Measurements from ENCODE around the gene TMEM256.
"Not testable (repeated sequence)": the region's sequence is repeated elsewhere in the genome, so short reads cannot be mapped to it uniquely, and the experiment has no call there.

The TMEM256 gene

GRCh38 chr17:7365963-7366362, 37.9 kb downstream of the TMEM256 start:
- H3K36me3 Mint-ChIP-seq (ENCODE audit: insufficient read depth); ATAC-seq (replicated peaks; ENCODE audit: extremely low read depth, poor library complexity, severe bottlenecking); H3K4me1 Mint-ChIP-seq; H3K4me3 Mint-ChIP-seq; H3K9me3 Mint-ChIP-seq; DNase-seq (ENCODE audit: low spot score in 2 of 2); H3K27ac Mint-ChIP-seq (ENCODE audit: low read depth): not testable (repeated sequence)
- H3K27me3 Mint-ChIP-seq: peaks cover 12% of the 10 kb centered on the region

DNA sequence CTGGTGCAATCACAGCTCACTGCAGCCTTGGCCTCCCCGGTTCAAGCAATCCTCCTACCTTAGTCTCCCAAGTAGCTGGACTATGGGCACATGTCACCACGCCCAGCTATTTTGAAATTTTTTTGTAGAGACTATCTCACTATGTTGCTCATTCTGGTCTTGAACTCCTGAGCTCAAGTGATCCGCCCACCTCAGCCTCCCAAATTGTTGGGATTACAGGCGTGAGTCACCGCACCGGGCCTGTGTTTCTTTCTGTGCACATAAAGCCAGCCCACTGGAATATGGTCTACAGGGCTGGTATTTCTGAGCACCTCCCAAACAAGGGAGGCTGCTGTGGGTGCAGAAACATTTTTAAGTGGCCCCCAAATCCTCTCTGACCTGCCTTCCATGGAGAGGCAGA, 40.6 kb downstream of the TMEM256 start:
- ATAC-seq (replicated peaks; ENCODE audit: extremely low read depth, poor library complexity, severe bottlenecking) (no peak), DNase-seq (ENCODE audit: low spot score in 2 of 2) (no peak)
- H3K4me3 Mint-ChIP-seq: no peak overlapping the region
- H3K9me3 Mint-ChIP-seq: no peaks in the 10 kb centered on the region
- H3K4me1 Mint-ChIP-seq: no peaks in the 10 kb centered on the region
- peaks cover 12% of the 10 kb centered on the region for H3K27me3 Mint-ChIP-seq
- no peak overlapping the region for H3K27ac Mint-ChIP-seq (ENCODE audit: low read depth)
- H3K36me3 Mint-ChIP-seq (ENCODE audit: insufficient read depth): peaks cover 2% of the 10 kb centered on the region

DNA sequence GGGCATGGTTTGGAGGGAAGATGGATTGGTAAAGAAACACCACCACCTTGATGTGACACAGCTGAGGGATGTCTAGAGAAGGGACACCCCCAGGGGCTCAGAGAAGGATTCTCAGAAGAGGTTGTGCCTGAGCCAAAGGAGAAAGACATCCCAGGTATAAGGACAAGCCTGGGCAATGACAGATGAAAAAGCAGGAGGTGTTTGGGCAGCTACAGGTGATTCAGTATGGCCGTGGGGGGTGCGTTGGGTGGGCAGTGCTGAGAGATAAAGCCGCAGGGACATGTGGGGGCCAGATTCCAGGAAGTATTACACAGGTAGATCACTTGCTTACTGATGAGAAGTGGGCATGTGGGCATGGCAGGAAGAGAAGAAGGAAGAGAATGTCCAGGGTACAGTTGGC, 42.0 kb downstream of the TMEM256 start:
- H3K9me3 Mint-ChIP-seq: no peaks in the 10 kb centered on the region

GRCh38 chr17:7357381-7357780, 46.5 kb downstream of the TMEM256 start:
- peaks cover 12% of the 10 kb centered on the region for H3K27me3 Mint-ChIP-seq
- no peak overlapping the region for H3K4me3 Mint-ChIP-seq
- H3K27ac Mint-ChIP-seq (ENCODE audit: low read depth): no peak overlapping the region
- no peaks in the 10 kb centered on the region for H3K9me3 Mint-ChIP-seq
- H3K36me3 Mint-ChIP-seq (ENCODE audit: insufficient read depth): peaks cover 7% of the 10 kb centered on the region
- DNase-seq (ENCODE audit: low spot score in 2 of 2): no peak
- peaks cover 29% of the 10 kb centered on the region for H3K4me1 Mint-ChIP-seq
- no peak for ATAC-seq (replicated peaks; ENCODE audit: extremely low read depth, poor library complexity, severe bottlenecking)

More for the DNA sequence above, 42.0 kb downstream of the TMEM256 start:
- no peak overlapping the region for H3K4me3 Mint-ChIP-seq
- no peak for DNase-seq (ENCODE audit: low spot score in 2 of 2)
- peaks cover 2% of the 10 kb centered on the region for H3K36me3 Mint-ChIP-seq (ENCODE audit: insufficient read depth)
- no peak overlapping the region for H3K27ac Mint-ChIP-seq (ENCODE audit: low read depth)
- peaks cover 12% of the 10 kb centered on the region for H3K27me3 Mint-ChIP-seq
- H3K4me1 Mint-ChIP-seq: no peaks in the 10 kb centered on the region
- ATAC-seq (replicated peaks; ENCODE audit: extremely low read depth, poor library complexity, severe bottlenecking): no peak

DNA sequence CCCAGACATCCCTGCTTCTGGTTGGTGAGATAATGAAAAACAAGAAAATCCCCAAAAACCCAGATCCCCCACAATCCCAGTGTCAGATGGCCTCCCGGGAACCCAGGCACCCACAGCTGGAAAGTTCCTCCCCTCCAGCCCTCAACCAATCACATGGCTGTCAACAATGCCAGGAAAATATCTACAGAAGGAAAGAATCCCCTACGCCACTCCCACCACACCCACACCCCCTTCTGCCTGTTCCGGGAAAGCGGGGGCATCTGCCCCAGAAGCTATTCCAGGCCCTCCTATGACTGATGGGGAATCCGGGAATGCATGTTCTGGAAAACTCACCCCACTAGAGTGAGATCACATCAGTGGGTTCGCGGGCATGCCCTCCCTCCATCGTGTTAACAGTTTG, 47.1 kb downstream of the TMEM256 start:
- DNase-seq (ENCODE audit: low spot score in 2 of 2) (no peak), ATAC-seq (replicated peaks; ENCODE audit: extremely low read depth, poor library complexity, severe bottlenecking) (no peak)
- Mint-ChIP-seq H3K4me1 (peaks cover 31% of the 10 kb centered on the region), H3K4me3 (no peak overlapping the region), H3K27ac (ENCODE audit: low read depth) (no peak overlapping the region), H3K27me3 (peaks cover 6% of the 10 kb centered on the region), H3K36me3 (ENCODE audit: insufficient read depth) (peaks cover 8% of the 10 kb centered on the region), H3K9me3 (no peaks in the 10 kb centered on the region)

DNA sequence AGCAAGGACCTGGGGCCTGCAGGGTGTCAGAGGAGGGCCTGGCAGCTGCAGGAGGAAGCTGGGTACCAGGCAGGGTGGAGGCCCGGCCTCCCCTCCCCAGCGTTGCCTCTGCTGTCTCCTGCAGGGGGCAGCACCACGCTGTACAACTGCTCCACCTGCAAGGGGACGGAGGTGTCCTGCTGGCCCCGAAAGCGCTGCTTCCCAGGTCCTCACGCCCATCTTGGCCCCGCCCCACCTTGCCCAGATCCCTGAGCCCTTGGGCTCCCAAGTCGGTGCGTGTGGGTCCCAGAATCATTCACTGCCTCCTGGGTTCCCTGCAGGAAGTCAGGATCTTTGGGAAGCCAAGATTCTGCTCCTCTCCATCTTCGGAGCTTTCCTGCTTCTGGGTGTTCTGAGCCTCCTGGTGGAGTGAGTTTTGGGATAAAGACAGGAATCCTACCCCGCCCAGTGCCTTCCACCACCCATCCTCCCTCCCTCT, 47.8 kb downstream of the TMEM256 start:
- Mint-ChIP-seq H3K27ac (ENCODE audit: low read depth) (no peak overlapping the region), H3K36me3 (ENCODE audit: insufficient read depth) (peaks cover 11% of the 10 kb centered on the region), H3K27me3 (no peaks in the 10 kb centered on the region), H3K4me1 (peaks cover 34% of the 10 kb centered on the region), H3K9me3 (no peaks in the 10 kb centered on the region), H3K4me3 (no peak overlapping the region)
- DNase-seq (ENCODE audit: low spot score in 2 of 2): peak; percentile 71 to 75
- peak; percentile 61 for ATAC-seq (replicated peaks; ENCODE audit: extremely low read depth, poor library complexity, severe bottlenecking)

DNA sequence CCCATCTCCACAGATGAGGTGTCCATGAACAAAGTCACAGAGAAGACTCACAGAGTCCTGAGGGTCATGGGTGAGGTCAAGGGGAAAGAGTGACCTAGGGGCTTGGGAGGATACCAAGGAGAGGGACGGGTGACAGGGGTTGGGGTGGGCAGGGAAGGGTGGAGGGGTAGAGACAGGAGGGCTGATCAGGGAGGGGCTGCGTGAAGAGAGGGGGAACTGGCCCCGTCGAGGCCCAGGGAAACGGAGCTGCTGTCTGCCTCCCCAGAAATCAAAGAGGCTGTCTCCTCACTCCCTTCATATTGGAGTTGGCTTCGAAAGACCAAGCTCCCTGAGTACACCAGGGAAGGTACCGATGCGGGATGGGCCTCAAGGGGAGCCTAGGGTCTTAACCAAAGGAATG, 48.3 kb downstream of the TMEM256 start:
- H3K36me3 Mint-ChIP-seq (ENCODE audit: insufficient read depth): peaks cover 13% of the 10 kb centered on the region
- H3K4me3 Mint-ChIP-seq: no peak overlapping the region
- H3K27ac Mint-ChIP-seq (ENCODE audit: low read depth): no peak overlapping the region
- peaks cover 37% of the 10 kb centered on the region for H3K4me1 Mint-ChIP-seq
- no peaks in the 10 kb centered on the region for H3K27me3 Mint-ChIP-seq
- no peak for ATAC-seq (replicated peaks; ENCODE audit: extremely low read depth, poor library complexity, severe bottlenecking)
- DNase-seq (ENCODE audit: low spot score in 2 of 2): no peak
- H3K9me3 Mint-ChIP-seq: no peaks in the 10 kb centered on the region

DNA sequence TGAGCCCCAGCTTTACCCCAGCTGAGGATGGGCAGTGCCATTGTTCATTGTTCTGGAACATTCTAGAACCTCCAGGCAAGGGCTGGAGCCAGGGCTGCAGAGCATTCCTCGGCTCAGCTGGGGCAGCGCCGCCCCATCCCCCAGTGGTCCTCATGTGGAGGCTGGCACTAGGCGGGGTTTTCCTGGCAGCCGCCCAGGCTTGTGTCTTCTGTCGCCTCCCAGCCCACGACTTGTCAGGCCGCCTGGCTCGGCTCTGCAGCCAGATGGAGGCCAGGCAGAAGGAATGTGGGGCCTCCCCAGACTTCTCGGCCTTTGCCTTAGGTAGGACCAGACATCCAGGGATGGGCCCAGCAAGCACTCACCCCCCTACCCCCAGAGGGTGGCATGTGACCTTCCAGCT, 48.8 kb downstream of the TMEM256 start, which contains the start of gene TMEM95:
Gene TMEM95 (plus strand): TSS at position 104 of the 400 bp plus-strand sequence. CDS start 49 bp downstream, at position 153.
- Mint-ChIP-seq H3K4me3 (no peak within 1 kb of the TSS), H3K4me1 (peaks cover 42% of the 10 kb centered on the region)

DNA sequence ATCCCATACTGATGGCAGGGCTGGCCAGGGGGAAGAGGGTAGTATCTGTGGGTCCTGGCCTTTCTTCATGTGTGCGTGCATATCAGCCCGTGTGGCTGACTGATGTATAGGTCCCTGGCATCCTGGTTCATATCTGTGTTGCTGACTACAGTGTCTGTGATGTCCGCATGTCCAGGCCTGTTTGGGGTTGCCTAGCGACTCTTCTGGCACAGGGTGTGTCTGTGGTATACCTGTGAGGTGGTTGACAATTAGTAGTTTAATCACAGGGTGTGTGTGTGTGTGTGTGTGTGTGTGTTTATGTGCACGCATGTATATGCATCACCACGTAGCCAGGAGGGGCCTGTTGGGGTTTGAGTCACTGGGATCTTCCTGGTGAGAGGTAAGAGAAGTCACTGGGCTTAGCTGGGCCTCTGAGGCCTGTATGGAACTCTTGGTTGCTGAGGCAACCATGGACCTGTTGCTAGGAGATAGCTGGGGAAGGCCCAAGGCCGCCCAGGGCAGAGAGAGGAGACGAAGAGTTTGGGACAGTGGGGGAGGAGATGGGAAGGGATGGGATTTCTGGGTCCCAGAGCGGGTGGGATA, 49.5 kb downstream of the TMEM256 start:
- Mint-ChIP-seq H3K4me1 (peaks cover 48% of the 10 kb centered on the region), H3K36me3 (ENCODE audit: insufficient read depth) (peaks cover 15% of the 10 kb centered on the region)
- no peak for ATAC-seq (replicated peaks; ENCODE audit: extremely low read depth, poor library complexity, severe bottlenecking)

More for the DNA sequence above, 48.8 kb downstream of the TMEM256 start, which contains the start of gene TMEM95:
- ATAC-seq (replicated peaks; ENCODE audit: extremely low read depth, poor library complexity, severe bottlenecking) (no peak), DNase-seq (ENCODE audit: low spot score in 2 of 2) (no peak)
- peak within 1 kb of the TSS; percentile 74 for H3K27ac Mint-ChIP-seq (ENCODE audit: low read depth)
- H3K36me3 Mint-ChIP-seq (ENCODE audit: insufficient read depth): peaks cover 13% of the 10 kb centered on the region
- no peaks in the 10 kb centered on the region for H3K9me3 Mint-ChIP-seq
- H3K27me3 Mint-ChIP-seq: no peaks in the 10 kb centered on the region

More for the DNA sequence above, 49.5 kb downstream of the TMEM256 start:
- Mint-ChIP-seq H3K9me3 (no peaks in the 10 kb centered on the region), H3K4me3 (no peak overlapping the region), H3K27me3 (no peaks in the 10 kb centered on the region), H3K27ac (ENCODE audit: low read depth) (peak overlapping the region; percentile 74)
- no peak for DNase-seq (ENCODE audit: low spot score in 2 of 2)

Data from central memory CD8-positive, alpha-beta T cell (primary cell).